Omental fat pad (tissue), 4 donors: Measurements from ENCODE around the gene ELMOD1. TPM values are rescaled to one million over a fixed set of nuclear protein-coding genes. Genes with fewer than 3 reads are reported as not detected.
"Not testable (repeated sequence)": the region's sequence is repeated elsewhere in the genome, so short reads cannot be mapped to it uniquely, and the experiment has no call there.

Source experiments
- ATAC-seq: fragments of 150-250 bp; one replicate; pipeline ENCODE4 v1.9.1; 2016; ENCODE audit warnings: mild to moderate bottlenecking, moderate library complexity; ENCODE audit not compliant: low FRiP score
- DNase-seq: peaks from one replicate; pipeline ENCODE4 v3.0.0-alpha.2; 2019; ENCODE audit warnings: low spot score
- CTCF ChIP-seq, 3 donors: fragments of 450-650 bp; IDR thresholded peaks; one replicate each; pipeline ENCODE4 v1.5.1; 2016 to 2017; ENCODE audit warnings: antibody characterized with exemption in 3 of 3, mild to moderate bottlenecking in 3 of 3, moderate library complexity in 2 of 3
- total RNA-seq, 4 donors: library from RNA; depleted of rRNA; stranded (reverse); fragments of >200 nt; gene quantifications; one replicate each; pipeline ENCODE4 v1.1.0, GENCODE V29; 2016

The ELMOD1 gene
- total RNA-seq, 4 donors from 2014 or later = not detected

DNA sequence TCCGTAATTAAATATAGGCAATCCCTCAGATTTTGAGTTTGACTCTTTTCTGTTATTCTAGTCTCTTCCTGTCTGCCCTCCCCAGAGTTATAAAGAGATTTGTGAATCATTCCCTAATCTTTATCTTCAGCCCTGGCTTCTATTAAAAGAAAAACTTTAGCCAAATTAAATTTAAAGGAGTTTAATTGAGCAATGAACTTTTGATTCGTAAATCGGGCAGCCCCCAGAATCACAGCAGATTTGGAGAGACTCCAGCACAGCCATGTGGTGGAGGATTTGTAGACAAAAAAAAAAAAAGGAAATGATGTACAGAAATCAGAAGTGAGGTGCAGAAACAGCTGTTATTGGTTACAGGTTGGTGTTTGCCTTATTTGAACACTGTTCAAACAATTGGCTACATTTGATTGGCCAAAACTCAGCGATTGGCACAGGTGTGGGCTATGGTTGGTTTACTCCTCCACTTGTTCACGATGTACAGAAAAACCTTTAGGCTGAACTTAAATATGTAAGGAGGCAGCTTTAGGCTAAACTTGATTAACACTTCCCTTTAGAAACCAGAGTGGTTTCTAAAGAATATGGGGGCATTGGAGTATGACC lies 23.1 kb upstream of the ELMOD1 start:
- ATAC-seq (no peak), DNase-seq (no peak)
- no peak for TF ChIP-seq CTCF (IDR thresholded peaks at IDR 0.05)

GRCh38 chr11:107570015-107570414 lies 20.9 kb upstream of the ELMOD1 start:
- TF ChIP-seq CTCF (IDR thresholded peaks at IDR 0.05) = no peak
- DNase-seq (no peak), ATAC-seq (no peak)

- ATAC-seq (no peak), DNase-seq (no peak)
Observed at GRCh38 chr11:107573438-107573837, 17.5 kb upstream of the ELMOD1 start.

GRCh38 chr11:107576497-107577345 lies 14.2 kb upstream of the ELMOD1 start:
- DNase-seq = peak; percentile 56

More at GRCh38 chr11:107573438-107573837, 17.5 kb upstream of the ELMOD1 start:
- TF ChIP-seq CTCF (IDR thresholded peaks at IDR 0.05) = no peak

DNA sequence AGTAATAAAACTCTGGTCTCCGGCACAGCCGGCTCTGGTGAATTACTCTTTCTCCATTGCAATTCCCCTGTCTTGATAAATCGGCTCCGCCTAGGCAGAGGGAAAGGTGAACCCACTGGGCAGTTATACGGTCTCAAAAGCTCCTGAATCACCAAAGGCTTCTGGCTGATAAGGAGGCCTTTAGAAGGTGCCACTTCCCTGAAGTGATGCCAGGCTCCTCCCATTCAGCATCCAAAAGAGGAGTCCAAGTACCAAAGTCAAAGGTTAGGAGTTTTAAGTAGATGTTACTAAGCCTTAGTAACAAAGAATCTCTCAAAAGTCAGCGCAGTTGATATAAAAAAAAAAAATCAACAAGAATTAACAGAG lies 13.6 kb upstream of the ELMOD1 start:
- DNase-seq (no peak), ATAC-seq (no peak)
- TF ChIP-seq CTCF (IDR thresholded peaks at IDR 0.05) = no peak

More at GRCh38 chr11:107576497-107577345, 14.2 kb upstream of the ELMOD1 start:
- not testable (repeated sequence) for ATAC-seq

GRCh38 chr11:107579169-107579568 lies 11.8 kb upstream of the ELMOD1 start:
- not testable (repeated sequence) for DNase-seq, ATAC-seq

DNA sequence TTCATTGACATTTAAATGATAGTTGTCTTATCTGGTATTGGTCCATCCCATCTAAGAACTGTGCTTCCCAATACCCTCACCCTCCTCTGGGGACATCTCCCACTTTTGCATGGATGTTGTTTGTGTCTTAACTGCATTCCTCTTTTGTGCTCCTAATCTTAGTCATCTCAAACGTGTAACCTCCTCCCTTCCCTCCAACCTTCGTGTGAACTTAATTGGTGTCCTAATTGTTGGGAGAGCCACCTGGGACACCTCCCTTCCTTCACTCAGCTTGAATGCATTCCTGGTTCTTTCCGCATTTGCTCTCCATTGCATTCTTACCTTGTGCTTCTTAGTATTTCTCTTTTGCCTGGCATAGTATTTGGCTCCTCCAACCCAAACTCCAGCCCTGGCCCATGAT lies 9.8 kb upstream of the ELMOD1 start:
- no peak for TF ChIP-seq CTCF (IDR thresholded peaks at IDR 0.05)
- ATAC-seq (no peak), DNase-seq (no peak)

GRCh38 chr11:107583629-107584195 lies 7.2 kb upstream of the ELMOD1 start:
- no peak for TF ChIP-seq CTCF (IDR thresholded peaks at IDR 0.05)
- ATAC-seq (no peak), DNase-seq (no peak)
